Measurements from ENCODE around the gene MOXD1. TPM values are rescaled to one million over a fixed set of nuclear protein-coding genes. Genes with fewer than 3 reads are reported as not detected.

Gene MOXD1
- total RNA-seq (2014; rRNA removed), result 5.0 and 9.9 TPM in 2 replicates
- Bru-seq, nascent RNA, result percentile 39 among the genes with signal in this experiment
- percentile 37 among the genes with signal in this experiment for BruChase-seq, experiment 1, labeled RNA remaining after a 6-hour chase
- percentile 39 among the genes with signal in this experiment for BruChase-seq, experiment 2, labeled RNA remaining after a 2-hour chase
- long read RNA-seq, transcript MOXD1-202 (12 exons, 3,059 nt), result major isoform, 14 of 16 reads
- long read RNA-seq, partial matches to known transcripts, result 1 of 16 reads
- long read RNA-seq, other reads (novel, unspliced or antisense), result 1 of 16 reads

GRCh38 chr6:132400883-132401617, at the start of gene MOXD1:
Gene MOXD1 (minus strand): TSS chr6:132401475. CDS start chr6:132401426, 49 bp downstream.
- Histone ChIP-seq H3K36me3 (ENCODE audit: low read depth, low read length) (no peaks in the 10 kb centered on the region), H3K27me3 (ENCODE audit: low read length) (no peaks in the 10 kb centered on the region), H3K9ac (ENCODE audit: low read length) (peak within 1 kb of the TSS; percentile 29; the same call in 1 of the 2 replicates), H3K4me3 (ENCODE audit: low read length) (peak within 1 kb of the TSS; percentile 84), H3F3A (ENCODE audit: low read length, unreplicated experiment) (no peaks in the 10 kb centered on the region), H3K79me2 (ENCODE audit: low read length) (no peaks in the 10 kb centered on the region), H3K4me1 (ENCODE audit: insufficient read depth, low read length) (peaks cover 42% of the 10 kb centered on the region), H3K27ac (ENCODE audit: low read length) (peak within 1 kb of the TSS; percentile 30; the same call in 1 of the 2 replicates), H4K20me1 (ENCODE audit: low read length) (no peaks in the 10 kb centered on the region), H2AFZ (ENCODE audit: low read length) (peak within 1 kb of the TSS; percentile 92), H3K4me2 (ENCODE audit: low read length) (peak within 1 kb of the TSS; percentile 92), H3K9me2 (replicated peaks; ENCODE audit: low read length) (no peaks in the 10 kb centered on the region), H3K9me3 (ENCODE audit: low read length) (no peaks in the 10 kb centered on the region)
- peak; percentile 52 for ATAC-seq
- DNase-seq, result peak; percentile 61
- BruUV-seq (replicated peaks), result no TSS peak
- intact Hi-C loops (cut with micrococcal nuclease), result loop anchor here (5.0 kb wide), 1 partner anchor 81 kb away; no protein-coding TSS in a partner anchor
- TF ChIP-seq EZH2 (IDR thresholded peaks at IDR 0.05; ENCODE audit: low read length, unreplicated experiment) (no peak), EZH2phosphoT487 (IDR thresholded peaks at IDR 0.05; ENCODE audit: borderline replicate concordance, low read length) (no peak), CTCF (conservative IDR thresholded peaks at IDR 0.05; ENCODE audit: low read depth, low read length) (no peak)
- CTCF ChIA-PET, result no interaction called here
- POLR2A ChIA-PET (ENCODE audit: unreplicated experiment), result no interaction called here

GRCh38 chr6:132446855-132447241, 45.6 kb upstream of the MOXD1 start:
- no TSS peak for BruUV-seq (replicated peaks)
- H3K4me3 ChIP-seq (ENCODE audit: low read length), result no peak overlapping the region
- peaks cover 32% of the 10 kb centered on the region for H3K4me1 ChIP-seq (ENCODE audit: insufficient read depth, low read length)
- CTCF ChIA-PET, result no interaction called here
- TF ChIP-seq CTCF (conservative IDR thresholded peaks at IDR 0.05; ENCODE audit: low read depth, low read length) (no peak), EZH2 (IDR thresholded peaks at IDR 0.05; ENCODE audit: low read length, unreplicated experiment) (no peak), EZH2phosphoT487 (IDR thresholded peaks at IDR 0.05; ENCODE audit: borderline replicate concordance, low read length) (no peak)
- no peak overlapping the region for H3K9ac ChIP-seq (ENCODE audit: low read length)
- DNase-seq (no peak), ATAC-seq (no peak)
- no peak overlapping the region for H3K27ac ChIP-seq (ENCODE audit: low read length)
- POLR2A ChIA-PET (ENCODE audit: unreplicated experiment), result no interaction called here
- no peaks in the 10 kb centered on the region for H4K20me1 ChIP-seq (ENCODE audit: low read length)
- H3K4me2 ChIP-seq (ENCODE audit: low read length), result no peak overlapping the region
- H2AFZ ChIP-seq (ENCODE audit: low read length), result no peak overlapping the region
- H3K79me2 ChIP-seq (ENCODE audit: low read length), result no peaks in the 10 kb centered on the region
- H3K27me3 ChIP-seq (ENCODE audit: low read length), result no peaks in the 10 kb centered on the region
- peaks cover 7% of the 10 kb centered on the region for H3F3A ChIP-seq (ENCODE audit: low read length, unreplicated experiment)
- no peaks in the 10 kb centered on the region for H3K9me2 ChIP-seq (replicated peaks; ENCODE audit: low read length)
- no peaks in the 10 kb centered on the region; the same call in 1 of the 2 replicates for H3K36me3 ChIP-seq (ENCODE audit: low read depth, low read length)
- intact Hi-C loops (cut with micrococcal nuclease), result no loop called here
- no peaks in the 10 kb centered on the region for H3K9me3 ChIP-seq (ENCODE audit: low read length)

All from PC-3 (cell line).